Natural killer cell (primary cell): ENCODE measurements around the gene MACROD2. TPM values are rescaled to one million over a fixed set of nuclear protein-coding genes. Genes with fewer than 3 reads are reported as not detected.

ENCODE experiments used
- ATAC-seq, 3 donors: fragments of 150-1000 bp in 2 of 3; fragments of 200-7000 bp in 1 of 3; cut with Tn5 transposase; 1 replicate in 1 of 3; 2 replicates in 2 of 3; pipeline ENCODE4 v1.10.0; 2021; ENCODE audit warnings: mild to moderate bottlenecking in 2 of 3, moderate library complexity in 2 of 3
- DNase-seq, 2 donors: peaks; one replicate each; pipeline versions ENCODE4 v3.0.0 to v3.0.0-alpha.2; 2013 to 2021; ENCODE audit warnings: mixed read lengths in 1 of 2
- H3K27ac ChIP-seq: one replicate; pipeline ENCODE4 v1.5.1; 2013; ENCODE audit warnings: mild to moderate bottlenecking, low read length
- H3K27me3 ChIP-seq: one replicate; pipeline ENCODE4 v1.6.1; 2013; ENCODE audit warnings: low read length; ENCODE audit not compliant: control insufficient read depth, insufficient read depth
- H3K36me3 ChIP-seq: one replicate; pipeline ENCODE4 v1.6.1; 2013; ENCODE audit warnings: low read length; ENCODE audit not compliant: control insufficient read depth, insufficient read depth
- H3K4me1 ChIP-seq: one replicate; pipeline ENCODE4 v1.6.1; 2013; ENCODE audit warnings: low read length; ENCODE audit not compliant: control insufficient read depth, insufficient read depth
- H3K4me3 ChIP-seq: one replicate; pipeline ENCODE4 v1.5.1; 2013; ENCODE audit warnings: low read length
- H3K9me3 ChIP-seq: one replicate; pipeline ENCODE4 v1.6.1; 2013; ENCODE audit warnings: low read length; ENCODE audit not compliant: control insufficient read depth, insufficient read depth
- H3K27ac Mint-ChIP-seq, 2 donors: one replicate each; pipeline ENCODE4 v1.8.0; 2022; ENCODE audit warnings: mild to moderate bottlenecking in 2 of 2, mixed read lengths in 2 of 2, moderate library complexity in 1 of 2
- H3K27me3 Mint-ChIP-seq, 2 donors: one replicate each; pipeline ENCODE4 v1.8.0; 2022; ENCODE audit warnings: low read depth in 2 of 2, mixed read lengths in 2 of 2
- H3K36me3 Mint-ChIP-seq: one replicate; pipeline ENCODE4 v1.8.0; 2022; ENCODE audit warnings: mixed read lengths
- H3K4me1 Mint-ChIP-seq, 2 donors: one replicate each; pipeline ENCODE4 v1.8.0; 2022; ENCODE audit warnings: mixed read lengths in 2 of 2
- H3K4me3 Mint-ChIP-seq: one replicate; pipeline ENCODE4 v1.8.0; 2022; ENCODE audit warnings: mild to moderate bottlenecking, moderate library complexity, mixed read lengths
- H3K9me3 Mint-ChIP-seq, 2 donors: one replicate each; pipeline ENCODE4 v1.8.0; 2022; ENCODE audit warnings: mixed read lengths in 2 of 2
- WGBS: methylation state at CpG from one replicate; pipeline ENCODE4 v1.1.7; 2013; ENCODE audit warnings: missing lambda C conversion rate; ENCODE audit not compliant: insufficient coverage; 5-methylcytosine and 5-hydroxymethylcytosine counted together
- intact Hi-C: fragments of 100-400 bp; cut with micrococcal nuclease; formaldehyde crosslinking; loops from one replicate; pipeline ENCODE4 v1.14.2; 2022
- total RNA-seq, 4 donors: library from RNA; stranded (reverse); fragments of 120-200 nt in 1 of 4; gene quantifications; one replicate each; pipeline versions ENCODE4 v1.2.3 to v1.2.4, GENCODE V29; 2013 to 2022
- TF ChIP-seq, protein P1 (sequence below): fragments of 200-600 bp; IDR thresholded peaks from one replicate; pipeline ENCODE4 v1.8.0; 2022; ENCODE audit warnings: antibody characterized with exemption

Gene MACROD2
- total RNA-seq, 3 donors from 2014 or later (not counting 1 experiment from before 2014, with no cell fraction given), result 0.19 to 0.88 TPM; not detected in 1

- Mint-ChIP-seq H3K4me3 (no peak overlapping the region), H3K9me3 (peaks cover 6 to 11% of the 10 kb centered on the region in 2 donors), H3K27me3 (no peaks in the 10 kb centered on the region), H3K36me3 (peaks cover 8% of the 10 kb centered on the region), H3K27ac (no peak overlapping the region), H3K4me1 (no peaks in the 10 kb centered on the region)
- Histone ChIP-seq H3K4me3 (no peak overlapping the region), H3K9me3 (no peaks in the 10 kb centered on the region), H3K36me3 (no peaks in the 10 kb centered on the region), H3K27ac (no peak overlapping the region), H3K27me3 (no peaks in the 10 kb centered on the region), H3K4me1 (no peaks in the 10 kb centered on the region)
- intact Hi-C loops, result no loop called here
- DNase-seq (no peak), ATAC-seq (no peak)
- 79% methylated on average over 2 of the region's 2 CpGs for WGBS
- TF ChIP-seq, protein P1, sequence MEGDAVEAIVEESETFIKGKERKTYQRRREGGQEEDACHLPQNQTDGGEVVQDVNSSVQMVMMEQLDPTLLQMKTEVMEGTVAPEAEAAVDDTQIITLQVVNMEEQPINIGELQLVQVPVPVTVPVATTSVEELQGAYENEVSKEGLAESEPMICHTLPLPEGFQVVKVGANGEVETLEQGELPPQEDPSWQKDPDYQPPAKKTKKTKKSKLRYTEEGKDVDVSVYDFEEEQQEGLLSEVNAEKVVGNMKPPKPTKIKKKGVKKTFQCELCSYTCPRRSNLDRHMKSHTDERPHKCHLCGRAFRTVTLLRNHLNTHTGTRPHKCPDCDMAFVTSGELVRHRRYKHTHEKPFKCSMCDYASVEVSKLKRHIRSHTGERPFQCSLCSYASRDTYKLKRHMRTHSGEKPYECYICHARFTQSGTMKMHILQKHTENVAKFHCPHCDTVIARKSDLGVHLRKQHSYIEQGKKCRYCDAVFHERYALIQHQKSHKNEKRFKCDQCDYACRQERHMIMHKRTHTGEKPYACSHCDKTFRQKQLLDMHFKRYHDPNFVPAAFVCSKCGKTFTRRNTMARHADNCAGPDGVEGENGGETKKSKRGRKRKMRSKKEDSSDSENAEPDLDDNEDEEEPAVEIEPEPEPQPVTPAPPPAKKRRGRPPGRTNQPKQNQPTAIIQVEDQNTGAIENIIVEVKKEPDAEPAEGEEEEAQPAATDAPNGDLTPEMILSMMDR, result no peak
Measured at GRCh38 chr20:14845199-14846160, 850.2 kb downstream of the MACROD2 start.

GRCh38 chr20:14848806-14849205 lies 853.5 kb downstream of the MACROD2 start:
- H3K27ac ChIP-seq, result no peak overlapping the region
- Mint-ChIP-seq H3K27me3 (no peaks in the 10 kb centered on the region), H3K27ac (no peak overlapping the region), H3K36me3 (peaks cover 8% of the 10 kb centered on the region), H3K9me3 (peaks cover 20% of the 10 kb centered on the region in 2 donors), H3K4me3 (no peak overlapping the region), H3K4me1 (no peaks in the 10 kb centered on the region)
- WGBS, result 95% methylated on average over 4 of the region's 4 CpGs
- TF ChIP-seq, protein P1, result no peak
- DNase-seq (no peak), ATAC-seq (no peak)
- no peaks in the 10 kb centered on the region for H3K27me3 ChIP-seq
- H3K9me3 ChIP-seq, result no peaks in the 10 kb centered on the region
- H3K36me3 ChIP-seq, result no peaks in the 10 kb centered on the region
- no peak overlapping the region for H3K4me3 ChIP-seq
- intact Hi-C loops, result no loop called here
- no peaks in the 10 kb centered on the region for H3K4me1 ChIP-seq

DNA sequence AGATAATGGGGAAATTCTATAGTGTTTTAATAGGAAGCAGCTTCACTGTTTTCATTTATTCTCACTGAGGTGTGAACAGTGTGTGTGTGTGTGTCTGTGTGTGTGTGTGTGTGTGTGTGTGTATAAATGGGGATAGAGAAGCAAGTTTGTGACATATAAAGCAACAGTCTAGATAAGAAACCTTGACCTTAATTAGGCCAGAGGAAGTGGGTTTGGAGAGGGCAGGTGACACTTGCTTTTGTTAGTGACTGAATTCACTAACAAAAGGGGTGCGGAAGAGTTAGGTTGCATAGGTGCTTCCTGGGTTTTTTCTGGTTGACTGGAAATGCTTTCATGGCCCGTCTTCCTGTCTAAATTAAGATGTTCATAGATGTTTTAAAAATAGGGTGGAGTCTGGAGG lies 857.8 kb downstream of the MACROD2 start:
- no peaks in the 10 kb centered on the region for H3K27me3 ChIP-seq
- no peak for ATAC-seq
- intact Hi-C loops, result no loop called here
- no peaks in the 10 kb centered on the region for H3K9me3 ChIP-seq
- Mint-ChIP-seq H3K27me3 (no peaks in the 10 kb centered on the region), H3K4me1 (no peaks in the 10 kb centered on the region), H3K4me3 (no peak overlapping the region), H3K27ac (no peak overlapping the region), H3K36me3 (no peaks in the 10 kb centered on the region), H3K9me3 (peaks cover 15 to 20% of the 10 kb centered on the region in 2 donors)
- WGBS, result 63% methylated on average over 2 of the region's 2 CpGs
- no peaks in the 10 kb centered on the region for H3K36me3 ChIP-seq
- DNase-seq, result no peak
- H3K4me3 ChIP-seq, result no peak overlapping the region
- no peaks in the 10 kb centered on the region for H3K4me1 ChIP-seq
- H3K27ac ChIP-seq, result no peak overlapping the region
- TF ChIP-seq, protein P1, result no peak
